Epithelial cell of proximal tubule (primary cell): ENCODE measurements around the gene ZNF629. TPM values are rescaled to one million over a fixed set of nuclear protein-coding genes. Genes with fewer than 3 reads are reported as not detected.
A peak's percentile ranks its signal among the peaks of the same experiment; 100 is the strongest.

ENCODE experiments used
- DNase-seq: peaks from one replicate; pipeline ENCODE4 v3.0.0-alpha.2; 2011; ENCODE audit warnings: low read depth
- H3K4me3 ChIP-seq: 2 replicates; pipeline ENCODE4 v1.5.1; 2011; ENCODE audit warnings: low read depth, mild to moderate bottlenecking, low read length
- CTCF ChIP-seq: conservative IDR thresholded peaks from 2 replicates; pipeline ENCODE4 v1.5.1; 2012; ENCODE audit warnings: low read depth, mild to moderate bottlenecking, low read length
- total RNA-seq: library from RNA; depleted of rRNA; stranded (reverse); fragments of >200 nt; gene quantifications from 2 replicates; pipeline ENCODE4 v1.2.3, GENCODE V29; 2015

ZNF629 gene
- total RNA-seq, 1 donor from 2014 or later = 14.0 TPM

DNA sequence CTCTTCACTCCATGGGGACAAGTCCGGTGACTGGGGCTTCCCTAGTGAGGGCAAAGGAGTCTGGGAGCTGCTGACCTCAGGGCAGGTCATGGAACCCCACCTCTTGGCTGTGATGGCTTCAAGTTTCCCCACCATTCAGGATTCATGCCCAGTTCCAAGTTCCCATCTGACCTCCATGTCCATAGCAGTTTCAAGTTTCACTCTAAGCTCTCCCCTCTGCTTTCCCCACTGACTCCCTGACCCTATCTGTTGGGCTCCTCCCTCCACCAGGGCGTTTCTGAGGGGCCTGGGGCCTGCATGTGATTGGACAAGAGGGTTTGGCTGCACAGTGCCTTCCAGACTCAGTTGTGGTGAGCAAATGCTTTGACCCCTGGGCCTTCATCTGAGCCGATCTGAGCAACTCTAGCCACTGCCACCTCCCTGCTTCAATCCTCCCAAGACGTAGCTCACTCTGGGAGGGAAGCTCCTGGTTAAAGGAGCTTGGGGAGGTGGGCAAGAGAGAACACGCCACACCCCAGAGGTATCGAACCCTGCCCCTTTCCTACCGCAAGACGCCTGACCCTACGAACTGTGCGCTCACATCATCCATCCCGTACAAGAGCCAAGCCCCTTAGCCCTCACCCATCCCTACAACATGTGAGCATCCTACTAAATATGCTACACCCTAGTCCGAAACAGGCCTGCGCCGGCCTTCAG, 8.3 kb downstream of the ZNF629 start:
- DNase-seq = no peak
- no peak overlapping the region for H3K4me3 ChIP-seq
- TF ChIP-seq CTCF = no peak

GRCh38 chr16:30777591-30778297, 9.3 kb downstream of the ZNF629 start:
- no peak overlapping the region for H3K4me3 ChIP-seq
- DNase-seq = no peak
- TF ChIP-seq CTCF = no peak

- no peak for TF ChIP-seq CTCF
- peak overlapping the region; percentile 83 for H3K4me3 ChIP-seq
- DNase-seq = no peak
Observed at GRCh38 chr16:30775392-30776188, 11.4 kb downstream of the ZNF629 start.

DNA sequence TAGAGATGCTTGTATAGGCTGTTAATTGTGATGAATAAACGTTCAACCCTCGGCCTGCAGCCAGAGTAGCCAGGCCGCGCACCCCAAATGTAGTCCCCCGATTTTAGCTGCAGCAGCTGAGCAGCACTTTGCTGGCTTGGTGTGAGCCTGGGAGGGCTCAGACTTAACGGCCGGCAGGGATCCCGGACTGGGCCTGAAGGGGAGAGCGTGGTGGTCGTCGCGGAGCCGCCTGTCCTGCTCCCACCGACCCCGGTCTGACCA, 11.9 kb downstream of the ZNF629 start:
- TF ChIP-seq CTCF = no peak
- DNase-seq = no peak
- H3K4me3 ChIP-seq = peak overlapping the region; percentile 83

- H3K4me3 ChIP-seq = peak overlapping the region; percentile 83
- DNase-seq = no peak
- no peak for TF ChIP-seq CTCF
Observed at GRCh38 chr16:30774367-30775130, 12.5 kb downstream of the ZNF629 start.

DNA sequence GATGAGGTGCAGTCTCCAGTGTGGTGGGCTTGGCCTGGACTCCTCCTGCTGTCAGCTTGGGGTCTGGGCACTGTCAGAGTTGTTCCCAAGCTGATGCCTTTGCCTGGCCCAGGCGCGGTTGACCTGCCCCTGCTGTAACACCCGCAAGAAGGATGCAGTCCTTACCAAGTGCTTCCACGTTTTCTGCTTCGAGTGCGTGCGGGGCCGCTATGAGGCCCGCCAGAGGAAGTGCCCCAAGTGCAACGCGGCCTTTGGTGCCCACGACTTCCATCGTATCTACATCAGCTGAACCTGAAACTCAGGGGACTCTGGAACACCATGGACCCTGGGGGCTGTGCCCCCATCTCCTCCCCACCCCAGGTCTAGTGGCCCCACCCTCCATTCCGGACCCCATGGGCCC, 13.2 kb downstream of the ZNF629 start:
- TF ChIP-seq CTCF = no peak

More for the DNA sequence above, 13.2 kb downstream of the ZNF629 start:
- DNase-seq = no peak
- H3K4me3 ChIP-seq = no peak overlapping the region
